Breast epithelium (tissue), 3 donors: ENCODE data around the gene CHCHD10.

ENCODE experiments used
- CTCF ChIP-seq, 3 donors: fragments of 450-650 bp; IDR thresholded peaks; one replicate each; pipeline ENCODE4 v1.5.1; 2016 to 2017; ENCODE audit warnings: antibody characterized with exemption in 3 of 3, mild to moderate bottlenecking in 3 of 3, moderate library complexity in 3 of 3
- POLR2A ChIP-seq: fragments of 450-650 bp; IDR thresholded peaks from one replicate; pipeline ENCODE4 v1.6.1; 2016; ENCODE audit warnings: antibody characterized with exemption, mild to moderate bottlenecking, moderate library complexity

DNA sequence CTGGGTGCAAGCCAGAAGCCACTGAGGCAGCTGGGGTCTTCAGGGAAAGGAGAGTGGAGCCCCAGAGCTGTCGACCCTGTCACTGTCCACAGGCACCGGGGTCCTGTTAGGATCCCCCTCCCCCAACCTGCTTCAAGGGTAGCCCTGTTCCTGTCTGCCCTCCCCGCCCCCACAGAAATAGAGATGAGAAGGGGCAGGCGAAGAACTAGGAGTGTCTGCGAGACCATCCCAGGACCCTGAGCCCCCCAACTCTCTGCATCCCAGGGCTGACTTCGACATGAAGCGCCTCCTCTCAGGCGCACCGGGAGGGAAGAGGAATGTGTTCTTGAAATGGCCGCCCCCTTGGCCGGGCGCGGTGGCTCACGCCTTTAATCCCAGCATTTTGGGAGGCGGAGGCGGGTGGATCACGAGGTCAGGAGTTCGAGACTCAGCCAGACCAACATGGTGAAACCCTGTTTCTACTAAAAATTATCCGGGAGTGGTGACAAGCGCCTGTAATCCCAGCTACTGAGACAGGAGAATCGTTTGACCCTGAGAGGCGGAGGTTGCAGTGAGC, 16.3 kb downstream of the CHCHD10 start:
- TF ChIP-seq CTCF (IDR thresholded peaks at IDR 0.05) (no peak), POLR2A (no peak)
